ENCODE data around the gene PCDH15.

GRCh38 chr10:54653518-54653917, 147.5 kb downstream of the PCDH15 start:
- TF ChIP-seq CEBPB (IDR thresholded peaks at IDR 0.05; ENCODE audit: low read depth, low read length) (no peak), CTCF (conservative IDR thresholded peaks at IDR 0.05; ENCODE audit: low read depth, low read length) (no peak), MAFK (IDR thresholded peaks at IDR 0.05; ENCODE audit: low read depth, low read length) (peak; percentile 56), USF2 (IDR thresholded peaks at IDR 0.05; ENCODE audit: low read depth, low read length) (no peak), SMC3 (IDR thresholded peaks at IDR 0.05; ENCODE audit: low read depth, low read length) (no peak), POLR2A (IDR thresholded peaks at IDR 0.05; ENCODE audit: low read depth, low read length) (no peak), NFE2L2 (IDR thresholded peaks at IDR 0.05; ENCODE audit: low read depth, low read length) (no peak), MXI1 (IDR thresholded peaks at IDR 0.05; ENCODE audit: borderline replicate concordance, low read depth, low read length) (no peak), RCOR1 (IDR thresholded peaks at IDR 0.05; ENCODE audit: insufficient replicate concordance, low read length) (no peak), ELK1 (IDR thresholded peaks at IDR 0.05; ENCODE audit: borderline replicate concordance, low read depth, low read length) (no peak)

Measured in IMR-90 (cell line).